Ovary (tissue), 9 donors: ENCODE measurements around the gene PALLD. TPM values are rescaled to one million over a fixed set of nuclear protein-coding genes. Genes with fewer than 3 reads are reported as not detected.

Source experiments
- DNase-seq, 5 donors: peaks; one replicate each; pipeline ENCODE4 v3.0.0-alpha.2; 2019 to 2020
- H3K27ac ChIP-seq, 2 donors: fragments of 200-600 bp; one replicate each; pipeline versions ENCODE4 v1.5.1 to v1.8.0; 2019 to 2022
- H3K27me3 ChIP-seq: fragments of 200-600 bp; one replicate; pipeline ENCODE4 v1.8.0; 2022
- H3K36me3 ChIP-seq: fragments of 200-600 bp; sonication (generic); one replicate; pipeline ENCODE4 v1.5.1; 2019
- H3K4me1 ChIP-seq: one replicate; pipeline ENCODE4 v1.8.1; 2013; ENCODE audit warnings: mild to moderate bottlenecking, moderate library complexity; ENCODE audit not compliant: insufficient read depth
- H3K4me3 ChIP-seq: fragments of 200-600 bp; sonication (generic); one replicate; pipeline ENCODE4 v1.5.1; 2017
- H3K9me3 ChIP-seq, 2 donors: fragments of 200-600 bp in 1 of 2; sonication (generic) in 1 of 2; one replicate each; pipeline versions ENCODE4 v1.5.1 to v1.8.1; 2013 to 2019; ENCODE audit warnings: mild to moderate bottlenecking in 1 of 2, moderate library complexity in 1 of 2
- CTCF ChIP-seq, 3 donors: fragments of 450-650 bp in 2 of 3; fragments of 200-600 bp in 1 of 3; IDR thresholded peaks; one replicate each; pipeline versions ENCODE4 v1.5.1 to v1.8.0; 2016 to 2022; ENCODE audit warnings: antibody characterized with exemption in 3 of 3, mild to moderate bottlenecking in 1 of 3
- EP300 ChIP-seq: sonication (generic); formaldehyde crosslinking; IDR thresholded peaks from one replicate; pipeline ENCODE4 v1.6.1; 2017; ENCODE audit warnings: antibody characterized with exemption
- POLR2A ChIP-seq: fragments of 450-650 bp; IDR thresholded peaks from one replicate; pipeline ENCODE4 v1.6.1; 2017; ENCODE audit warnings: antibody characterized with exemption, mild to moderate bottlenecking, moderate library complexity
- WGBS, 3 donors: extraction: QIAGEN DNeasy Blood & Tissue Kit in 1 of 3; methylation state at CpG; one replicate each; pipeline versions ENCODE4 v1.1.5 to v1.1.7; 2013 to 2017; 5-methylcytosine and 5-hydroxymethylcytosine counted together
- intact Hi-C, 4 donors: fragments of 100-400 bp; cut with DNase I; formaldehyde crosslinking; loops; one replicate each; pipeline versions ENCODE4 v1.11.0 to v1.15.1; 2022 to 2023
- polyA plus RNA-seq, 2 donors: library from polyadenylated mRNA; stranded (reverse); fragments of 200-250 nt in 1 of 2; fragments of 350-450 nt in 1 of 2; fragmentation: Illumina TruSeq in 1 of 2; extraction: RNeasy Lipid Tissue Mini Kit (QIAGEN cat#74804) in 1 of 2; gene quantifications; one replicate each; pipeline ENCODE4 v1.2.3, GENCODE V29; 2013 to 2014
- total RNA-seq, 7 donors: library from RNA; depleted of rRNA in 2 of 7; stranded (reverse); fragments of >200 nt in 2 of 7; fragmentation: NEBNext Ultra II Directional in 3 of 7; extraction: Animal tissue kit (Norgen Biotek cat#: 25700) in 3 of 7; gene quantifications; one replicate each; pipeline versions ENCODE4 v1.1.0 to v1.2.4, GENCODE V29; 2016 to 2023
- donor health status: DM: no; HTN: no; CAD: no; lungs with moderate emphysema.
- donor health status: DM: no; HTN: no; CAD: no.
- donor health status: Bipolar disorder and iron deficiency.
- donor health status: DM: yes; HTN: yes; CAD: no.
- donor health status: DM: no; HTN: no; CAD: no.
- donor health status: DM: yes; HTN: yes; CAD: no.

Gene PALLD
- total and polyA plus RNA-seq, 9 donors, result 96.8 to 605 (median 137) TPM

GRCh38 chr4:168732714-168733113 is 235.9 kb downstream of the PALLD start:
- TF ChIP-seq CTCF (IDR thresholded peaks at IDR 0.05) (no peak), POLR2A (no peak), EP300 (no peak)
- H3K36me3 ChIP-seq, result no peaks in the 10 kb centered on the region
- H3K4me3 ChIP-seq, result no peak overlapping the region
- H3K27ac ChIP-seq, result no peak overlapping the region
- intact Hi-C loops, result no loop called here
- H3K4me1 ChIP-seq, result peaks cover 3% of the 10 kb centered on the region
- no peaks in the 10 kb centered on the region for H3K27me3 ChIP-seq
- WGBS, 3 donors, result 66 to 77% (median 77%) methylated on average over 2 of the region's 2 CpGs
- H3K9me3 ChIP-seq, result no peaks in the 10 kb centered on the region
- no peak for DNase-seq

GRCh38 chr4:168734703-168735678 is 238.1 kb downstream of the PALLD start:
- peaks cover 3% of the 10 kb centered on the region for H3K4me1 ChIP-seq
- H3K27ac ChIP-seq, result no peak overlapping the region
- no peaks in the 10 kb centered on the region for H3K9me3 ChIP-seq
- H3K27me3 ChIP-seq, result no peaks in the 10 kb centered on the region
- TF ChIP-seq CTCF (IDR thresholded peaks at IDR 0.05) (no peak), POLR2A (no peak), EP300 (no peak)
- 40 to 51% (median 44%) methylated on average over 11 of the region's 11 CpGs for WGBS, 3 donors
- no peaks in the 10 kb centered on the region for H3K36me3 ChIP-seq
- no peak for DNase-seq
- intact Hi-C loops, result no loop called here
- no peak overlapping the region for H3K4me3 ChIP-seq

GRCh38 chr4:168735735-168736134 is 238.9 kb downstream of the PALLD start:
- Histone ChIP-seq H3K27ac (no peak overlapping the region), H3K36me3 (no peaks in the 10 kb centered on the region), H3K9me3 (no peaks in the 10 kb centered on the region), H3K27me3 (no peaks in the 10 kb centered on the region), H3K4me1 (peaks cover 3% of the 10 kb centered on the region), H3K4me3 (no peak overlapping the region)
- DNase-seq, result no peak
- 10 to 32% (median 15%) methylated on average over 3 of the region's 3 CpGs for WGBS, 3 donors
- TF ChIP-seq CTCF (IDR thresholded peaks at IDR 0.05), result no peak
- TF ChIP-seq EP300, result no peak
- no peak for TF ChIP-seq POLR2A
- intact Hi-C loops, result no loop called here

- Histone ChIP-seq H3K36me3 (no peaks in the 10 kb centered on the region), H3K4me1 (peaks cover 3% of the 10 kb centered on the region), H3K27me3 (no peaks in the 10 kb centered on the region), H3K4me3 (no peak overlapping the region), H3K9me3 (no peaks in the 10 kb centered on the region), H3K27ac (no peak overlapping the region)
- TF ChIP-seq POLR2A (no peak), EP300 (no peak), CTCF (IDR thresholded peaks at IDR 0.05) (no peak)
- WGBS, 3 donors, result 45 to 64% (median 53%) methylated on average over 7 of the region's 7 CpGs
- intact Hi-C loops, result no loop called here
- no peak for DNase-seq
Measured at GRCh38 chr4:168736860-168737805, 240.3 kb downstream of the PALLD start.
